NCI-H510A (cell line): Measurements from ENCODE around the gene UMODL1.
A peak's percentile ranks its signal among the peaks of the same experiment; 100 is the strongest.

Experiments used
- DNase-seq: peaks from one replicate; lab custom pipeline; 2025; lab: John Stamatoyannopoulos, UW

UMODL1 gene

GRCh38 chr21:42080788-42081083 lies 9.6 kb downstream of the UMODL1 start:
- no peak for DNase-seq

- DNase-seq = no peak
Measured at GRCh38 chr21:42081138-42081537, 10.0 kb downstream of the UMODL1 start.

GRCh38 chr21:42081931-42082381 lies 10.8 kb downstream of the UMODL1 start:
- no peak for DNase-seq

- no peak for DNase-seq
Measured at GRCh38 chr21:42082501-42083360, 11.6 kb downstream of the UMODL1 start.

GRCh38 chr21:42083361-42083690 lies 12.2 kb downstream of the UMODL1 start:
- no peak for DNase-seq

- no peak for DNase-seq
Measured at GRCh38 chr21:42084079-42084478, 13.0 kb downstream of the UMODL1 start.

GRCh38 chr21:42085246-42086077 lies 14.3 kb downstream of the UMODL1 start:
- DNase-seq = no peak

- no peak for DNase-seq
Measured at GRCh38 chr21:42086969-42087368, 15.9 kb downstream of the UMODL1 start.

GRCh38 chr21:42088148-42088547 lies 17.0 kb downstream of the UMODL1 start:
- no peak for DNase-seq

- no peak for DNase-seq
Measured at GRCh38 chr21:42088658-42089057, 17.5 kb downstream of the UMODL1 start.

- no peak for DNase-seq
Measured at GRCh38 chr21:42089093-42089631, 18.0 kb downstream of the UMODL1 start.

- no peak for DNase-seq
Measured at GRCh38 chr21:42089665-42090310, 18.7 kb downstream of the UMODL1 start.

- no peak for DNase-seq
Measured at GRCh38 chr21:42091899-42092508, 20.9 kb downstream of the UMODL1 start.

GRCh38 chr21:42092771-42093170 lies 21.7 kb downstream of the UMODL1 start:
- DNase-seq = no peak

- no peak for DNase-seq
Measured at GRCh38 chr21:42093186-42093585, 22.1 kb downstream of the UMODL1 start.

GRCh38 chr21:42093991-42094421 lies 22.9 kb downstream of the UMODL1 start:
- no peak for DNase-seq

- no peak for DNase-seq
Measured at GRCh38 chr21:42094811-42095210, 23.7 kb downstream of the UMODL1 start.

- no peak for DNase-seq
Measured at GRCh38 chr21:42095581-42095980, 24.5 kb downstream of the UMODL1 start.

- DNase-seq = no peak
Measured at GRCh38 chr21:42096566-42096965, 25.4 kb downstream of the UMODL1 start.

- DNase-seq = no peak
Measured at GRCh38 chr21:42097274-42097673, 26.2 kb downstream of the UMODL1 start.

- DNase-seq = peak; percentile 67
Measured at GRCh38 chr21:42097860-42098454, 26.8 kb downstream of the UMODL1 start.
